ENCODE measurements around the gene HEATR3.

Gene HEATR3

DNA sequence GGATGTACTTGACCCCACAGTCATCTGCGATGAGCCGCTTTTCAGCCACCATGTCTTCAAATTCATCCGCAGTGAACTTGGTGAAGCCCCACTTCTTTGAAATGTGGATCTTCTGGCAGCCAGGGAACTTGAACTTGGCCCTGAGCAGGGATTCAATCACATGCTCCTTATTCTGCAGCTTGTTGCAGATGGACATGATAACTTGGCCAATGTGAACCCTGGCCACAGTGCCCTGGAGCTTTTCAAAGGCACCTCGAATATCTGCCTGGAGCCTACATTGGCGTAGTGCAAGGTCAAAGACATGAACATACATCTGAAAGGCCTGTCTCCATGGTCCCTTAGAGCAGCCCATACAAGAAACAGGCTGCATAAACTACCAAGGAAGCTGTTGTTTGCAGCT, 85.6 kb downstream of the HEATR3 start:
- H3K27me3 ChIP-seq (ENCODE audit: insufficient read depth, low read length): no peaks in the 10 kb centered on the region; the same call in 1 of the 2 replicates
- peaks cover 11% of the 10 kb centered on the region for H3K4me1 ChIP-seq (ENCODE audit: insufficient read depth, low read length)
- H3K36me3 ChIP-seq (ENCODE audit: insufficient read depth, low read depth, low read length): no peaks in the 10 kb centered on the region
- H3K9me3 ChIP-seq (ENCODE audit: insufficient read depth, low read depth, low read length): no peaks in the 10 kb centered on the region
- H3K9ac ChIP-seq (ENCODE audit: low read depth, low read length): no peak overlapping the region
- no peak overlapping the region for H3K27ac ChIP-seq (ENCODE audit: low read length)
- no peak overlapping the region for H3K4me3 ChIP-seq (ENCODE audit: low read length)

DNA sequence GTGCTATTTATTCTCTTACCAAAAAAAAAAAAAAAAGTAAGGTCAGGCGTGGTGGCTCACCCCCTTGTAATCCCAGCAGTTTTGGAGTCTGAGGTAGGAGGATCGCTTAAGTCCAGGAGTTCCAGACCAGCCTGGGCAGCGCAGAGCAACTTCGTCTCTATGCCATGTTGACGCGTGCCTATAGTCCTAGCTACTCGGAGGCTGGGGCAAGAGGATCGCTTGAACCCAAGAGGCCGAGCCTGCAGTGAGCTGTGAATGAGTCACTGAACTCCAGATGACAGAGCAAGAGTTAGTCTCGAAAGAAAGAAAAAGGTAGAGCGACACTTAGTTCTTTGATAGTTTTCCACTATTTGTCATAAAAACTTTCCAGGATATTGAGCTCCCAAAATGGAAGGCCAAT, 86.0 kb downstream of the HEATR3 start:
- Histone ChIP-seq H3K9me3 (ENCODE audit: insufficient read depth, low read depth, low read length) (no peaks in the 10 kb centered on the region), H3K4me1 (ENCODE audit: insufficient read depth, low read length) (peaks cover 11% of the 10 kb centered on the region), H3K9ac (ENCODE audit: low read depth, low read length) (peak overlapping the region; percentile 79; the same call in 1 of the 2 replicates), H3K27ac (ENCODE audit: low read length) (no peak overlapping the region), H3K36me3 (ENCODE audit: insufficient read depth, low read depth, low read length) (no peaks in the 10 kb centered on the region), H3K27me3 (ENCODE audit: insufficient read depth, low read length) (no peaks in the 10 kb centered on the region; the same call in 1 of the 2 replicates), H3K4me3 (ENCODE audit: low read length) (peak overlapping the region; percentile 86)

- Histone ChIP-seq H3K9me3 (ENCODE audit: insufficient read depth, low read depth, low read length) (no peaks in the 10 kb centered on the region), H3K27me3 (ENCODE audit: insufficient read depth, low read length) (no peaks in the 10 kb centered on the region; the same call in 1 of the 2 replicates), H3K4me1 (ENCODE audit: insufficient read depth, low read length) (peaks cover 11% of the 10 kb centered on the region), H3K27ac (ENCODE audit: low read length) (peak overlapping the region; percentile 82), H3K4me3 (ENCODE audit: low read length) (peak overlapping the region; percentile 86), H3K9ac (ENCODE audit: low read depth, low read length) (peak overlapping the region; percentile 79; the same call in 1 of the 2 replicates), H3K36me3 (ENCODE audit: insufficient read depth, low read depth, low read length) (no peaks in the 10 kb centered on the region)
These were observed 86.6 kb downstream of the HEATR3 start for GRCh38 chr16:50152351-50152806.

GRCh38 chr16:50152807-50153595, 87.2 kb downstream of the HEATR3 start, which contains the start of gene TENT4B:
TENT4B (plus strand) TSS chr16:50153306; CDS start chr16:50153622, 316 bp downstream.
- peak within 1 kb of the TSS; percentile 82 for H3K27ac ChIP-seq (ENCODE audit: low read length)
- H3K27me3 ChIP-seq (ENCODE audit: insufficient read depth, low read length): no peaks in the 10 kb centered on the region; the same call in 1 of the 2 replicates
- H3K4me1 ChIP-seq (ENCODE audit: insufficient read depth, low read length): peaks cover 11% of the 10 kb centered on the region

DNA sequence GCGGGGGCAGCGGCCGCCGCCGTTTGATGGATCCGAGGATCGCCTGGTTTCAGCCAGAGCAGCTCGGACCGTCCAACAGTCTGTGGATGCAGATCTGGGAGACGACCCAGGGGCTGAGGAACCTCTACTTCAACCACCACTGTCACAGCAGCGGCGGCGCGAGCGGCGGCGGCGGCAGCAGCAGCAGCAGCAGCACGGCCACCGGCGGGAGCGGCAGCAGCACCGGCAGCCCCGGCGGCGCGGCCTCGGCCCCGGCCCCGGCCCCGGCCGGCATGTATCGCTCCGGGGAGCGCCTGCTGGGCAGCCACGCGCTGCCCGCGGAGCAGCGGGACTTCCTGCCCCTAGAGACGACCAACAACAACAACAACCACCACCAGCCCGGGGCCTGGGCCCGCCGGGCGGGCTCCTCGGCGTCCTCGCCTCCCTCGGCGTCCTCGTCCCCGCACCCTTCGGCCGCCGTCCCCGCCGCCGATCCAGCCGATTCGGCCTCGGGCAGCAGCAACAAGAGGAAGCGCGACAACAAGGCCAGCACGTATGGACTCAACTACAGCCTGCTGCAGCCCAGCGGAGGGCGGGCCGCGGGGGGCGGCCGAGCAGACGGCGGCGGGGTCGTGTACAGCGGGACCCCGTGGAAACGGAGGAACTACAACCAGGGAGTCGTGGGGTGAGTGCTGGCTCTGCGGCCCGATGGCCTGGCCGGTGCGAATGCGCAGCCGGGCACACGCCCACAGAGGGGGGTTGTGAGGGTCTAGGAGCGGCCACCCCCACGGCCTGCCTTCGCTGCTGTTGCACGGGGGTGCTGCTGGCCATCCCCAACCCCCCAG, 88.0 kb downstream of the HEATR3 start:
- H3K4me3 ChIP-seq (ENCODE audit: low read length): peak overlapping the region; percentile 78
- H3K9ac ChIP-seq (ENCODE audit: low read depth, low read length): peak overlapping the region; percentile 70; the same call in 1 of the 2 replicates
- H3K9me3 ChIP-seq (ENCODE audit: insufficient read depth, low read depth, low read length): no peaks in the 10 kb centered on the region
- no peaks in the 10 kb centered on the region for H3K36me3 ChIP-seq (ENCODE audit: insufficient read depth, low read depth, low read length)
- no peaks in the 10 kb centered on the region; the same call in 1 of the 2 replicates for H3K27me3 ChIP-seq (ENCODE audit: insufficient read depth, low read length)
- H3K4me1 ChIP-seq (ENCODE audit: insufficient read depth, low read length): peaks cover 11% of the 10 kb centered on the region
- H3K27ac ChIP-seq (ENCODE audit: low read length): no peak overlapping the region

More at GRCh38 chr16:50152807-50153595, 87.2 kb downstream of the HEATR3 start, which contains the start of gene TENT4B:
- no peaks in the 10 kb centered on the region for H3K36me3 ChIP-seq (ENCODE audit: insufficient read depth, low read depth, low read length)
- peak within 1 kb of the TSS; percentile 79; the same call in 1 of the 2 replicates for H3K9ac ChIP-seq (ENCODE audit: low read depth, low read length)
- H3K9me3 ChIP-seq (ENCODE audit: insufficient read depth, low read depth, low read length): no peaks in the 10 kb centered on the region
- peak within 1 kb of the TSS; percentile 86 for H3K4me3 ChIP-seq (ENCODE audit: low read length)

DNA sequence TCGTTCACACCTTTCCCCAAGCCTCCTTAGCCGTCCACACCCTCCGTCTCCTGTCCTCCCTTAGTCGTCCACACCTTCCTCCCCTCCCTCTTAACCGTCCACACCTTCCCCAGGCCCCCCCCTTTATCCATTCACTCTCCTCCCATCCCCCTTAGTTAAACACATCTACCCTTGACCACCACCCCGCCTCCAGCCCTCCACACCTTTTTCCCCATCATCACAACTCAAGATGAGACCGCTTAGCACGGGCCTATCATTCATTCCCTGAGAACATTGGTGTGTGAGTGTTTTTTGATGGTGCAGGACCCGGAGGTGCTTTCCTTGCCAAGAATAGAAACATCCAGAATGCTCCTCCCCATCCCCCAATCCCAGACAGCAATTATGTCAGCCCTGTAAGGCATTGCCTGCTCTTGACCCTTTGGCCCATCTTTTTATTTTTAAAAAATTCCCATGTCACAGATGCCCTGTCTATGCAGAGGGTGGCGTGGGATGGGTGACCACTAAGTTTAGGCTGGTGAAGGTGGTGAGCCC, 88.7 kb downstream of the HEATR3 start:
- H3K4me1 ChIP-seq (ENCODE audit: insufficient read depth, low read length): peaks cover 11% of the 10 kb centered on the region
- H3K27me3 ChIP-seq (ENCODE audit: insufficient read depth, low read length): no peaks in the 10 kb centered on the region; the same call in 1 of the 2 replicates
- H3K27ac ChIP-seq (ENCODE audit: low read length): no peak overlapping the region
- peak overlapping the region; percentile 70; the same call in 1 of the 2 replicates for H3K9ac ChIP-seq (ENCODE audit: low read depth, low read length)
- peak overlapping the region; percentile 78 for H3K4me3 ChIP-seq (ENCODE audit: low read length)
- H3K9me3 ChIP-seq (ENCODE audit: insufficient read depth, low read depth, low read length): no peaks in the 10 kb centered on the region
- no peaks in the 10 kb centered on the region for H3K36me3 ChIP-seq (ENCODE audit: insufficient read depth, low read depth, low read length)

DNA sequence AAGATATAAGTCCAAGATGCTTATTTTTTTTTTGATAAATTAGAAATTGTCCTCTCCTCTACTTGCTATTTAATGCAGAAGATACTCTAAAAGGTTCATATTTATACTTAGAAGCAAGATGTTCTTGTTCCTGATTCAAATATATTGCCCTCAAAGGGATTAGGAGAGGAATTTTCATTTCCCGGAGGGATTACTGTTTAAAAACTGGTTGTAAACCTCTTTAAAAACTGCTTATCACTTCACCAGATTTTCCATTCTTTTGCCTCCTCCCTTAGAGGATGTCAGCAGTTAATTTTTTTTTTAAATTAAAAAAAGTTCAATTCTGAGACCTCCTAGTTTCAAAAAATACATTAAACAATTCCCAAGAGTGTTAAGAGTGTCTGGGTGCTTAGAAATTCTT, 90.2 kb downstream of the HEATR3 start:
- Histone ChIP-seq H3K36me3 (ENCODE audit: insufficient read depth, low read depth, low read length) (no peaks in the 10 kb centered on the region), H3K4me1 (ENCODE audit: insufficient read depth, low read length) (peaks cover 11% of the 10 kb centered on the region), H3K27me3 (ENCODE audit: insufficient read depth, low read length) (no peaks in the 10 kb centered on the region; the same call in 1 of the 2 replicates), H3K27ac (ENCODE audit: low read length) (no peak overlapping the region), H3K4me3 (ENCODE audit: low read length) (peak overlapping the region; percentile 78), H3K9me3 (ENCODE audit: insufficient read depth, low read depth, low read length) (no peaks in the 10 kb centered on the region), H3K9ac (ENCODE audit: low read depth, low read length) (no peak overlapping the region)

All from iPS-20b (cell line).